Trophoblast cell (in vitro differentiated cells and primary cell): Measurements from ENCODE around the gene SMARCA1.

Source experiments
- DNase-seq, 2 donors: peaks; one replicate each; pipeline ENCODE4 v3.0.0-alpha.2; 2016
- H2AFZ ChIP-seq: 2 replicates; pipeline ENCODE4 v1.6.1; 2013; ENCODE audit warnings: low read length, moderate library complexity, mild to moderate bottlenecking; ENCODE audit not compliant: insufficient read depth, poor library complexity
- H2AK5ac ChIP-seq: 2 replicates; pipeline ENCODE4 v1.6.1; 2013; ENCODE audit warnings: mild to moderate bottlenecking, low read length
- H2BK120ac ChIP-seq: 2 replicates; pipeline ENCODE4 v1.6.1; 2013; ENCODE audit warnings: low read length, mild to moderate bottlenecking, moderate library complexity; ENCODE audit not compliant: insufficient read depth, poor library complexity
- H2BK12ac ChIP-seq: 2 replicates; pipeline ENCODE4 v1.6.1; 2013; ENCODE audit warnings: mild to moderate bottlenecking, low read length, moderate library complexity
- H2BK5ac ChIP-seq: 2 replicates; pipeline ENCODE4 v1.6.1; 2013; ENCODE audit warnings: low read length, low read depth, moderate library complexity, mild to moderate bottlenecking; ENCODE audit not compliant: poor library complexity
- H3K14ac ChIP-seq: 2 replicates; pipeline ENCODE4 v1.6.1; 2013; ENCODE audit warnings: mild to moderate bottlenecking, low read length
- H3K18ac ChIP-seq: 2 replicates; pipeline ENCODE4 v1.6.1; 2013; ENCODE audit warnings: mild to moderate bottlenecking, low read length
- H3K23ac ChIP-seq: 2 replicates; pipeline ENCODE4 v1.6.1; 2013; ENCODE audit warnings: low read length
- H3K27ac ChIP-seq: 2 replicates; pipeline ENCODE4 v1.5.1; 2013; ENCODE audit warnings: low read depth, mild to moderate bottlenecking, inconsistent platforms, low read length, moderate library complexity
- H3K27me3 ChIP-seq: 2 replicates; pipeline ENCODE4 v1.6.1; 2013; ENCODE audit warnings: inconsistent platforms, mild to moderate bottlenecking, low read length, moderate library complexity; ENCODE audit not compliant: insufficient read depth
- H3K36me3 ChIP-seq, 2 experiments: 1 replicate in 1 of 2; 2 replicates in 1 of 2; pipeline ENCODE4 v1.6.1; 2013; ENCODE audit warnings: low read length in 2 of 2, mild to moderate bottlenecking in 2 of 2, moderate library complexity in 1 of 2; ENCODE audit not compliant: insufficient read depth in 2 of 2, control insufficient read depth in 1 of 2
- H3K4ac ChIP-seq: 2 replicates; pipeline ENCODE4 v1.6.1; 2013; ENCODE audit warnings: low read depth, mild to moderate bottlenecking, low read length, moderate library complexity
- H3K4me1 ChIP-seq, 2 experiments: 1 replicate in 1 of 2; 2 replicates in 1 of 2; pipeline ENCODE4 v1.6.1; 2013; ENCODE audit warnings: low read length in 2 of 2, mild to moderate bottlenecking in 2 of 2, moderate library complexity in 1 of 2; ENCODE audit not compliant: insufficient read depth in 2 of 2, control insufficient read depth in 1 of 2
- H3K4me2 ChIP-seq: 2 replicates; pipeline ENCODE4 v1.6.1; 2013; ENCODE audit warnings: inconsistent platforms, mild to moderate bottlenecking, low read length, moderate library complexity
- H3K4me3 ChIP-seq: 2 replicates; pipeline ENCODE4 v1.5.1; 2013; ENCODE audit warnings: mild to moderate bottlenecking, low read depth, low read length, inconsistent platforms
- H3K79me1 ChIP-seq: one replicate; pipeline ENCODE4 v1.6.1; 2013; ENCODE audit warnings: low read length
- H3K79me2 ChIP-seq: 2 replicates; pipeline ENCODE4 v1.6.1; 2013; ENCODE audit warnings: low read length, mild to moderate bottlenecking; ENCODE audit not compliant: control insufficient read depth, insufficient read depth, poor library complexity
- H3K9ac ChIP-seq: 2 replicates; pipeline ENCODE4 v1.6.1; 2013; ENCODE audit warnings: mild to moderate bottlenecking, low read length
- H3K9me3 ChIP-seq: 2 replicates; pipeline ENCODE4 v1.6.1; 2013; ENCODE audit warnings: low read depth, mild to moderate bottlenecking, control low read depth, inconsistent platforms, low read length; ENCODE audit not compliant: insufficient read depth
- H4K12ac ChIP-seq: 2 replicates; pipeline ENCODE4 v1.6.1; 2013; ENCODE audit warnings: low read depth, mild to moderate bottlenecking, low read length, moderate library complexity
- H4K8ac ChIP-seq: 2 replicates; pipeline ENCODE4 v1.6.1; 2013; ENCODE audit warnings: low read depth, mild to moderate bottlenecking, low read length, moderate library complexity
- H4K91ac ChIP-seq: one replicate; pipeline ENCODE4 v1.6.1; 2013; ENCODE audit warnings: low read depth, mild to moderate bottlenecking, low read length, moderate library complexity
- WGBS: extraction: QIAGEN DNeasy Blood & Tissue Kit; methylation state at CpG from one replicate; pipeline ENCODE4 v1.1.7; 2013; ENCODE audit warnings: missing lambda C conversion rate; ENCODE audit not compliant: insufficient read length, insufficient coverage; ENCODE audit errors: extremely low coverage; 5-methylcytosine and 5-hydroxymethylcytosine counted together

Gene SMARCA1

GRCh38 chrX:129462707-129463106, 60.6 kb downstream of the SMARCA1 start:
- no peak overlapping the region for H3K4ac ChIP-seq
- no peak overlapping the region for H3K18ac ChIP-seq
- no peaks in the 10 kb centered on the region for H3K79me1 ChIP-seq
- H4K12ac ChIP-seq = no peak overlapping the region
- no peak overlapping the region for H3K9ac ChIP-seq
- DNase-seq = no peak
- H3K9me3 ChIP-seq = no peaks in the 10 kb centered on the region
- H2BK12ac ChIP-seq = no peak overlapping the region
- H3K36me3 ChIP-seq = peaks cover 9 to 10% of the 10 kb centered on the region in 2 experiments
- H3K4me1 ChIP-seq = no peaks in the 10 kb centered on the region
- H3K4me3 ChIP-seq = no peak overlapping the region
- no peak overlapping the region for H2AK5ac ChIP-seq
- no peak overlapping the region for H3K4me2 ChIP-seq
- no peak overlapping the region for H4K91ac ChIP-seq
- H4K8ac ChIP-seq = no peak overlapping the region
- no peaks in the 10 kb centered on the region for H3K27me3 ChIP-seq
- H3K79me2 ChIP-seq = no peaks in the 10 kb centered on the region
- H3K23ac ChIP-seq = no peak overlapping the region
- H2BK120ac ChIP-seq = no peak overlapping the region
- no peak overlapping the region for H3K14ac ChIP-seq
- no CpG with 5 or more reads among the region's 3 CpGs for WGBS
- no peak overlapping the region for H3K27ac ChIP-seq
- H2BK5ac ChIP-seq = no peak overlapping the region
- no peak overlapping the region for H2AFZ ChIP-seq

GRCh38 chrX:129461801-129462456, 61.4 kb downstream of the SMARCA1 start:
- no peak overlapping the region for H3K18ac ChIP-seq
- no peak overlapping the region for H3K23ac ChIP-seq
- no peaks in the 10 kb centered on the region for H3K4me1 ChIP-seq
- no CpG with 5 or more reads among the region's 3 CpGs for WGBS
- H3K4ac ChIP-seq = no peak overlapping the region
- H3K79me1 ChIP-seq = no peaks in the 10 kb centered on the region
- H4K91ac ChIP-seq = no peak overlapping the region
- H3K14ac ChIP-seq = no peak overlapping the region
- H3K4me2 ChIP-seq = no peak overlapping the region
- H3K9ac ChIP-seq = no peak overlapping the region
- no peak overlapping the region for H2BK5ac ChIP-seq
- peaks cover 7 to 10% of the 10 kb centered on the region in 2 experiments for H3K36me3 ChIP-seq
- no peak overlapping the region for H3K4me3 ChIP-seq
- DNase-seq = no peak
- no peak overlapping the region for H2AK5ac ChIP-seq
- H4K8ac ChIP-seq = no peak overlapping the region
- H3K27ac ChIP-seq = no peak overlapping the region
- H3K9me3 ChIP-seq = no peaks in the 10 kb centered on the region
- no peak overlapping the region for H2BK12ac ChIP-seq
- no peaks in the 10 kb centered on the region for H3K79me2 ChIP-seq
- H2BK120ac ChIP-seq = no peak overlapping the region
- H2AFZ ChIP-seq = no peak overlapping the region
- no peak overlapping the region for H4K12ac ChIP-seq
- no peaks in the 10 kb centered on the region for H3K27me3 ChIP-seq

- no peak overlapping the region for H3K4me2 ChIP-seq
- H2AFZ ChIP-seq = no peak overlapping the region
- H3K9ac ChIP-seq = no peak overlapping the region
- H3K27ac ChIP-seq = no peak overlapping the region
- WGBS = no CpG with 5 or more reads among the region's 6 CpGs
- H3K4me3 ChIP-seq = no peak overlapping the region
- H2BK5ac ChIP-seq = no peak overlapping the region
- no peak overlapping the region for H3K14ac ChIP-seq
- no peak overlapping the region for H2BK120ac ChIP-seq
- H3K9me3 ChIP-seq = no peaks in the 10 kb centered on the region
- no peak overlapping the region for H3K23ac ChIP-seq
- H3K4me1 ChIP-seq = no peaks in the 10 kb centered on the region
- H2AK5ac ChIP-seq = no peak overlapping the region
- DNase-seq = no peak
- H4K91ac ChIP-seq = no peak overlapping the region
- no peak overlapping the region for H3K18ac ChIP-seq
- no peak overlapping the region for H3K4ac ChIP-seq
- no peak overlapping the region for H4K8ac ChIP-seq
- no peak overlapping the region for H4K12ac ChIP-seq
- no peaks in the 10 kb centered on the region for H3K79me1 ChIP-seq
- no peaks in the 10 kb centered on the region for H3K79me2 ChIP-seq
- no peak overlapping the region for H2BK12ac ChIP-seq
- peaks cover 0 to 2% of the 10 kb centered on the region in 2 experiments for H3K36me3 ChIP-seq
- H3K27me3 ChIP-seq = no peaks in the 10 kb centered on the region
These were observed 70.8 kb downstream of the SMARCA1 start for GRCh38 chrX:129452523-129452922.

- H3K18ac ChIP-seq = no peak overlapping the region
These were observed 73.2 kb downstream of the SMARCA1 start for GRCh38 chrX:129450123-129450522.

More at GRCh38 chrX:129450123-129450522, 73.2 kb downstream of the SMARCA1 start:
- H3K9ac ChIP-seq = no peak overlapping the region
- H3K79me2 ChIP-seq = no peaks in the 10 kb centered on the region
- no peak for DNase-seq
- H3K4ac ChIP-seq = no peak overlapping the region
- no peaks in the 10 kb centered on the region for H3K9me3 ChIP-seq
- no peak overlapping the region for H2BK120ac ChIP-seq
- no peak overlapping the region for H2AFZ ChIP-seq
- no peak overlapping the region for H3K27ac ChIP-seq
- no peaks in the 10 kb centered on the region for H3K79me1 ChIP-seq
- no peak overlapping the region for H3K4me3 ChIP-seq
- H3K27me3 ChIP-seq = no peaks in the 10 kb centered on the region
- H3K36me3 ChIP-seq = peaks cover 0 to 4% of the 10 kb centered on the region in 2 experiments
- no peak overlapping the region for H4K12ac ChIP-seq
- H3K14ac ChIP-seq = no peak overlapping the region
- H4K91ac ChIP-seq = no peak overlapping the region
- H3K4me1 ChIP-seq = no peaks in the 10 kb centered on the region
- H2BK12ac ChIP-seq = no peak overlapping the region
- no peak overlapping the region for H2AK5ac ChIP-seq
- no peak overlapping the region for H2BK5ac ChIP-seq
- no peak overlapping the region for H3K23ac ChIP-seq
- H3K4me2 ChIP-seq = no peak overlapping the region
- H4K8ac ChIP-seq = no peak overlapping the region
- no CpG with 5 or more reads among the region's 4 CpGs for WGBS
